ENCODE results near the gene ABCC3. TPM values are rescaled to one million over a fixed set of nuclear protein-coding genes. Genes with fewer than 3 reads are reported as not detected.

Gene ABCC3
- total RNA-seq, 3 donors from 2014 or later, result 6.1 to 122 (median 81.0) TPM

GRCh38 chr17:50594128-50594823 lies 40.4 kb upstream of the ABCC3 start:
- intact Hi-C loops (cut with DNase I; ENCODE audit: low total_unique reads), result no loop called here
- no peak for TF ChIP-seq POLR2A (IDR thresholded peaks at IDR 0.05)
- TF ChIP-seq POLR2AphosphoS5 (IDR thresholded peaks at IDR 0.05), result no peak
- no peak for TF ChIP-seq CTCF (IDR thresholded peaks at IDR 0.05)

DNA sequence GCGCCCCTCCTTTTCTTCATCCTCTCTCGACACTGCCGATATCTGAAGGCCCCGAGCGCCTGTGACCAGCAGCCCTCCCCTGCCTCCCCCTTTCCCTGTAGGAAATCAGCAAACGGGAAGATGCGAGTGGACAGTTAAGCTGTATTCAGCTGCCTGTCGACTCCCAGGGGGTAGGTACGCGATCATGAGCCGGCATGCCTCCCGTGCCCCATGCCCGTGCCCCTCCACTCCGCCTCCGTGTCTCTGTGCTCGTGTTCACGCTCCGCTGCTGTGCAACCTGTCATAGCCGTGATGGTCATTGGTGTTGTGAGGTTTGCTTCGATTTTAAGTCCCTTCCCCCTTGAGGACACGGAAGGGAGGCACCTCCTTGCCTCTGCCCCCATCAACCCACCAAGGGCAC lies 39.8 kb upstream of the ABCC3 start:
- no peaks in the 10 kb centered on the region for H3K27me3 ChIP-seq
- no peak for DNase-seq (ENCODE audit: low spot score in 2 of 2)
- intact Hi-C loops (cut with DNase I; ENCODE audit: low total_unique reads), result no loop called here

More at GRCh38 chr17:50594128-50594823, 40.4 kb upstream of the ABCC3 start:
- Histone ChIP-seq H3K4me1 (no peaks in the 10 kb centered on the region), H3K36me3 (no peaks in the 10 kb centered on the region), H3K27ac (no peak overlapping the region), H3K27me3 (no peaks in the 10 kb centered on the region), H3K9me3 (no peaks in the 10 kb centered on the region), H3K4me3 (no peak overlapping the region)
- DNase-seq (ENCODE audit: low spot score in 2 of 2), result no peak

GRCh38 chr17:50596191-50597037 lies 38.3 kb upstream of the ABCC3 start:
- no peak for DNase-seq (ENCODE audit: low spot score in 2 of 2)
- H3K27ac ChIP-seq, result no peak overlapping the region
- no peak for TF ChIP-seq POLR2A (IDR thresholded peaks at IDR 0.05)
- no peak for TF ChIP-seq POLR2AphosphoS5 (IDR thresholded peaks at IDR 0.05)
- no peak for TF ChIP-seq CTCF (IDR thresholded peaks at IDR 0.05)
- no peaks in the 10 kb centered on the region for H3K4me1 ChIP-seq
- intact Hi-C loops (cut with DNase I; ENCODE audit: low total_unique reads), result no loop called here
- no peaks in the 10 kb centered on the region for H3K36me3 ChIP-seq
- no peak overlapping the region for H3K4me3 ChIP-seq
- no peaks in the 10 kb centered on the region for H3K27me3 ChIP-seq
- no peaks in the 10 kb centered on the region for H3K9me3 ChIP-seq

More for the DNA sequence above, 39.8 kb upstream of the ABCC3 start:
- no peaks in the 10 kb centered on the region for H3K36me3 ChIP-seq
- no peak overlapping the region for H3K27ac ChIP-seq
- H3K4me1 ChIP-seq, result no peaks in the 10 kb centered on the region
- H3K9me3 ChIP-seq, result no peaks in the 10 kb centered on the region
- no peak for TF ChIP-seq CTCF (IDR thresholded peaks at IDR 0.05)
- no peak for TF ChIP-seq POLR2AphosphoS5 (IDR thresholded peaks at IDR 0.05)
- TF ChIP-seq POLR2A (IDR thresholded peaks at IDR 0.05), result no peak
- H3K4me3 ChIP-seq, result no peak overlapping the region

DNA sequence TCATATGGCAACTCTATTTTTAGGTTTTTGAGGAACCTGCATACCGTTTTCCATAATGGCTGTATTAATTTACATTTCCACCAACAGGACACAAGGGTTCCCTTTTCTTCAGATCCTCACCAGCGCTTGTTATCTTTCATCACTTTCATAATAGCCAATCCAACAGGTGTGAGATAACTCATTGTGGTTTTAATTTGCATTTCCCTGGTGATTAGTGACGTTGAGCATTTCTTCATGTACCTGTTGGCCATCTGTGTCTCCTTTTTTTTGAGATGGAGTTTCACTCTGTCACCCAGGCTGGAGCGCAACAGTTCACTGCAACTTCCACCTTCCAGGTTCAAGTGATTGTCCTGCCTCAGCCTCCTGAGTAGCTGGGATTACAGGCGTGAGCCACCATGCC lies 36.2 kb upstream of the ABCC3 start:
- no peak for TF ChIP-seq POLR2A (IDR thresholded peaks at IDR 0.05)
- no peak for TF ChIP-seq POLR2AphosphoS5 (IDR thresholded peaks at IDR 0.05)
- no peak for TF ChIP-seq CTCF (IDR thresholded peaks at IDR 0.05)
- H3K4me3 ChIP-seq, result no peak overlapping the region
- DNase-seq (ENCODE audit: low spot score in 2 of 2), result no peak
- no peaks in the 10 kb centered on the region for H3K36me3 ChIP-seq
- H3K4me1 ChIP-seq, result no peaks in the 10 kb centered on the region
- H3K27ac ChIP-seq, result no peak overlapping the region
- no peaks in the 10 kb centered on the region for H3K27me3 ChIP-seq
- intact Hi-C loops (cut with DNase I; ENCODE audit: low total_unique reads), result no loop called here
- H3K9me3 ChIP-seq, result no peaks in the 10 kb centered on the region

DNA sequence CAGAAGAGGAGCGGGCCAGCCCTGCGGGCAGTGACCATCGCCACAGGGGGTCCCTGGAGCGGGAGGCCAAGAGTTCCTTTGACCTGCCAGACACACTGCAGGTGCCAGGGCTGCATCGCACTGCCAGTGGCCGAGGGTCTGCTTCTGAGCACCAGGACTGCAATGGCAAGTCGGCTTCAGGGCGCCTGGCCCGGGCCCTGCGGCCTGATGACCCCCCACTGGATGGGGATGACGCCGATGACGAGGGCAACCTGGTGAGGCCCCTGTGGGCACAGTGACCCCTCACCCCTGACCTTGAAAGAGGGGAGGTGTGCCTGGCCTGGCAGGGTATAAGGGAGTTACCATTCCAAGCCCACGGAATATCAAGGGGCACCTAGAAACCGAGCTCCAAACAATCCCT lies 35.1 kb upstream of the ABCC3 start:
- H3K9me3 ChIP-seq, result no peaks in the 10 kb centered on the region
- TF ChIP-seq CTCF (IDR thresholded peaks at IDR 0.05) (no peak), POLR2AphosphoS5 (IDR thresholded peaks at IDR 0.05) (no peak), POLR2A (IDR thresholded peaks at IDR 0.05) (no peak)
- DNase-seq (ENCODE audit: low spot score in 2 of 2), result no peak
- intact Hi-C loops (cut with DNase I; ENCODE audit: low total_unique reads), result no loop called here
- no peaks in the 10 kb centered on the region for H3K36me3 ChIP-seq
- no peaks in the 10 kb centered on the region for H3K4me1 ChIP-seq
- H3K4me3 ChIP-seq, result no peak overlapping the region
- H3K27ac ChIP-seq, result no peak overlapping the region
- H3K27me3 ChIP-seq, result no peaks in the 10 kb centered on the region

Measured in breast epithelium (tissue), 4 donors.